Panc1 (cell line): Measurements from ENCODE around the gene MYL9. TPM values are rescaled to one million over a fixed set of nuclear protein-coding genes. Genes with fewer than 3 reads are reported as not detected.

Experiments
- ATAC-seq: fragments of 200-7000 bp; cut with Tn5 transposase; 2 replicates; pipeline ENCODE4 v1.9.1; 2020; ENCODE audit warnings: mild to moderate bottlenecking, moderate library complexity
- BruUV-seq: library from RNA; stranded (reverse); fragments of 400-500 nt; replicated peaks from 2 replicates; lab custom pipeline; 2021; lab: Mats Ljungman, UMichigan
- CTCF ChIA-PET: fragments of 300-600 bp; sonication (Branson Sonifier 250); formaldehyde crosslinking; loops from one replicate; lab custom pipeline; 2022; ENCODE audit warnings: antibody characterized with exemption; lab: Charles Lee
- POLR2A ChIA-PET: fragments of 300-600 bp; sonication (Branson Sonifier 250); formaldehyde crosslinking; loops from one replicate; lab custom pipeline; 2022; ENCODE audit warnings: antibody characterized with exemption; lab: Charles Lee
- DNase-seq: peaks from one replicate; pipeline ENCODE4 v3.0.0-alpha.2; 2010; ENCODE audit warnings: low read depth, low spot score
- H3K27ac ChIP-seq: 2 replicates; pipeline ENCODE4 v1.5.1; 2011; ENCODE audit warnings: mild to moderate bottlenecking, low read length, inconsistent platforms
- H3K27me3 ChIP-seq: fragments of 200-500 bp; sonication (Bioruptor generic); 2 replicates; pipeline ENCODE4 v1.6.0; 2014; ENCODE audit warnings: low read length, inconsistent platforms; ENCODE audit not compliant: control insufficient read depth, insufficient read depth
- H3K36me3 ChIP-seq: fragments of 200-500 bp; sonication (Bioruptor generic); 2 replicates; pipeline ENCODE4 v1.5.1; 2014; ENCODE audit warnings: inconsistent platforms, mild to moderate bottlenecking, low read length, moderate library complexity; ENCODE audit not compliant: control insufficient read depth, insufficient read depth
- H3K4me1 ChIP-seq: 2 replicates; pipeline ENCODE4 v1.5.1; 2011; ENCODE audit warnings: inconsistent platforms, mild to moderate bottlenecking, low read length, moderate library complexity; ENCODE audit not compliant: control insufficient read depth, insufficient read depth
- H3K4me3 ChIP-seq, 2 experiments: 2 replicates each; pipeline ENCODE4 v1.5.1; 2011 to 2012; ENCODE audit warnings: low read depth in 2 of 2, low read length in 2 of 2, mild to moderate bottlenecking in 2 of 2, inconsistent platforms in 1 of 2, moderate library complexity in 1 of 2
- H3K9me3 ChIP-seq: fragments of 200-500 bp; sonication (Bioruptor generic); 2 replicates; pipeline ENCODE4 v1.5.1; 2014; ENCODE audit warnings: low read depth, mild to moderate bottlenecking, inconsistent platforms, low read length, moderate library complexity; ENCODE audit not compliant: control insufficient read depth, insufficient read depth
- CTCF ChIP-seq: fragments of 450-650 bp; IDR thresholded peaks from 2 replicates; pipeline ENCODE4 v1.5.1; 2017; ENCODE audit warnings: mild to moderate bottlenecking
- POLR2AphosphoS5 ChIP-seq: IDR thresholded peaks from 2 replicates; pipeline ENCODE4 v1.6.1; 2012; ENCODE audit warnings: mild to moderate bottlenecking, low read depth, low read length, moderate library complexity
- SIN3A ChIP-seq: IDR thresholded peaks from 2 replicates; pipeline ENCODE4 v1.6.1; 2012; ENCODE audit warnings: low read depth, mild to moderate bottlenecking, low read length, moderate library complexity, borderline replicate concordance; ENCODE audit not compliant: insufficient read depth
- TCF7L2 ChIP-seq: IDR thresholded peaks from 2 replicates; pipeline ENCODE4 v1.6.1; 2011; ENCODE audit warnings: mild to moderate bottlenecking, low read depth, low read length, inconsistent platforms
- in situ Hi-C: cut with HindIII; loops from 2 replicates; pipeline ENCODE4 v1.10.0; 2016; ENCODE audit warnings: low sequenced_read_pairs, low pct_unique_long_range_greater_than_20kb
- intact Hi-C: fragments of 100-400 bp; cut with micrococcal nuclease; formaldehyde crosslinking; loops from one replicate; pipeline ENCODE4 v1.10.0; 2022; ENCODE audit not compliant: unreplicated experiment
- total RNA-seq: library from RNA; stranded (reverse); gene quantifications from one replicate; pipeline ENCODE4 v1.2.1, GENCODE V29; 2021; ENCODE audit not compliant: unreplicated experiment
- TF ChIP-seq, protein P1 (sequence below), 2 experiments: IDR thresholded peaks; 2 replicates each; pipeline ENCODE4 v1.6.1; 2011 to 2012; ENCODE audit warnings: low read depth in 2 of 2, control low read depth in 1 of 2, low read length in 1 of 2, mild to moderate bottlenecking in 1 of 2, moderate library complexity in 1 of 2; ENCODE audit not compliant: insufficient read depth in 1 of 2

Gene MYL9
- total RNA-seq, 1 experiment from 2014 or later, result 107 TPM

DNA sequence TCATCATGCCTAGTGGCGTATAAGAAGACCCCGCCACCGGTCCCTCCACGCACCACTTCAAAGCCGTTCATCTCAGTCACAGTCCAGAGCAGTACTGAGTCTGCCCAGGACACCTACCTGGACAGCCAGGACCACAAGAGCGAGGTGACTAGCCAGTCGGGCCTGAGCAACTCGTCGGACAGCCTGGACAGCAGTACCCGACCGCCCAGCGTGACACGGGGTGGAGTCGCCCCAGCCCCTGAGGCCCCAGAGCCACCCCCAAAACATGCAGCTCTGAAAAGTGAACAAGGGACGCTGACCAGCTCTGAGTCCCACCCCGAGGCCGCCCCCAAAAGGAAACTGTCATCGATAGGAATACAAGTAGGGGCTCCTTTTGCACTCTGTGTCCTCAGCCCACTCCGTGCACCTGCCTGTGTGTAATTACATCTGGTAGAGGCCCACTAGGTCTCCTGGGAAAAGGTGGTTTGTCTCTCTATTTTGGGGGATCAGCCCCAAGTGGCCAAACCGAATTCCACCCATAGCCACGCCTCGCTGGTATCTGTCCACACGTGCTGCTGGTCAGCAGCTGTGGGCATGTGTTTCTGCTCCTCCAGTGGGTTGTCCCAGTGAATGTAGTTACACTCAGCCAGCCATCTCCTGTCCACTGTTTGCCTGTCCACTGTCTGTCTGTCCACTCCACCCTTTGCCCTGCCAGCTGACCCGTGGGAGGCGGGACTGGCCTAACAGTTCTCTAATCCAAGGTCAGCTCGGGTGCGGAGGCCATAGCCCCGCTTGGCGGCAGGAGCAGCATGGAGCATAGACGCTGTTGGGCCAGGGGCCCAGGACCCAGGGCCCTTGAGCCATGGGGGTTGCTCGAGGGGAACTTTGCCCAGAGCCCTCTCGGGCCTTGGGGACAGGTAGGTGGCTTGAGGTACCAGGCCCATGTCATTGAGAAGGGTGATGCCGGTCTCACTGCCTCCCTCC, 44.3 kb upstream of the MYL9 start:
- POLR2A ChIA-PET, result interaction anchor here (1.1 kb wide), 1 partner anchor 10 kb away, joined by 3 read pairs; no protein-coding TSS in a partner anchor
- no peaks in the 10 kb centered on the region for H3K27me3 ChIP-seq
- no peak overlapping the region for H3K4me3 ChIP-seq
- DNase-seq (no peak), ATAC-seq (no peak)
- no peak overlapping the region for H3K27ac ChIP-seq
- intact Hi-C loops (no loop called here), in situ Hi-C loops (no loop called here)
- no peaks in the 10 kb centered on the region for H3K9me3 ChIP-seq
- CTCF ChIA-PET, result interaction anchor here (0.9 kb wide), 1 partner anchor 36 kb away, joined by 3 read pairs; no protein-coding TSS in a partner anchor
- H3K4me1 ChIP-seq, result no peaks in the 10 kb centered on the region
- no peaks in the 10 kb centered on the region; the same call in 1 of the 2 replicates for H3K36me3 ChIP-seq
- TF ChIP-seq SIN3A (no peak), TCF7L2 (no peak), CTCF (no peak), POLR2AphosphoS5 (no peak)
- TF ChIP-seq, protein P1, sequence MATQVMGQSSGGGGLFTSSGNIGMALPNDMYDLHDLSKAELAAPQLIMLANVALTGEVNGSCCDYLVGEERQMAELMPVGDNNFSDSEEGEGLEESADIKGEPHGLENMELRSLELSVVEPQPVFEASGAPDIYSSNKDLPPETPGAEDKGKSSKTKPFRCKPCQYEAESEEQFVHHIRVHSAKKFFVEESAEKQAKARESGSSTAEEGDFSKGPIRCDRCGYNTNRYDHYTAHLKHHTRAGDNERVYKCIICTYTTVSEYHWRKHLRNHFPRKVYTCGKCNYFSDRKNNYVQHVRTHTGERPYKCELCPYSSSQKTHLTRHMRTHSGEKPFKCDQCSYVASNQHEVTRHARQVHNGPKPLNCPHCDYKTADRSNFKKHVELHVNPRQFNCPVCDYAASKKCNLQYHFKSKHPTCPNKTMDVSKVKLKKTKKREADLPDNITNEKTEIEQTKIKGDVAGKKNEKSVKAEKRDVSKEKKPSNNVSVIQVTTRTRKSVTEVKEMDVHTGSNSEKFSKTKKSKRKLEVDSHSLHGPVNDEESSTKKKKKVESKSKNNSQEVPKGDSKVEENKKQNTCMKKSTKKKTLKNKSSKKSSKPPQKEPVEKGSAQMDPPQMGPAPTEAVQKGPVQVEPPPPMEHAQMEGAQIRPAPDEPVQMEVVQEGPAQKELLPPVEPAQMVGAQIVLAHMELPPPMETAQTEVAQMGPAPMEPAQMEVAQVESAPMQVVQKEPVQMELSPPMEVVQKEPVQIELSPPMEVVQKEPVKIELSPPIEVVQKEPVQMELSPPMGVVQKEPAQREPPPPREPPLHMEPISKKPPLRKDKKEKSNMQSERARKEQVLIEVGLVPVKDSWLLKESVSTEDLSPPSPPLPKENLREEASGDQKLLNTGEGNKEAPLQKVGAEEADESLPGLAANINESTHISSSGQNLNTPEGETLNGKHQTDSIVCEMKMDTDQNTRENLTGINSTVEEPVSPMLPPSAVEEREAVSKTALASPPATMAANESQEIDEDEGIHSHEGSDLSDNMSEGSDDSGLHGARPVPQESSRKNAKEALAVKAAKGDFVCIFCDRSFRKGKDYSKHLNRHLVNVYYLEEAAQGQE (IDR thresholded peaks at IDR 0.05; ENCODE audit: insufficient read depth in 1 of 2, low read depth in 2 of 2, low read length in 1 of 2), result no peak
- BruUV-seq, result no TSS peak

DNA sequence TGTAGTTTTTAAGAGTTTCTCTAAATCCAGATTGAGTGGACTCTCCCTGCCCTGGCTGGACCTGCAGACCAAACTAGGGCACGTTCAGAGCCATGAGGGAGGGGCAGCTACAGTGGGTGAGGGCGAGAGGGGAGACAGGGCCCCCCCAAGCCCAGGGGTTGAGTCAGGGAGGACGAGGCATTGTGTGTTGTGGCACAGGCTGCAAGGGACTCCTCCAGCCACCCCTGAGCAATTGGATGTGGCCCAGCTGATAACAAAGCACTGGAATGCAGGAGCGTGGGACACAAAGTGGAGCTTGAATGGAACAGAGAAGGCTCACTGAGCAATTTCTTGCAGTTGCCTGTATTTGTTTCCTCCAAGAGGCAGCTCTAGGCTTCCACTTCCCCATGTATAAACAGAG, 43.5 kb upstream of the MYL9 start:
- ATAC-seq, result no peak
- DNase-seq, result no peak
- ChIA-PET POLR2A (interaction anchor here (1.1 kb wide), 1 partner anchor 11 kb away, joined by 3 read pairs; no protein-coding TSS in a partner anchor), CTCF (interaction anchor here (0.9 kb wide), 1 partner anchor 37 kb away, joined by 3 read pairs; no protein-coding TSS in a partner anchor)
- Histone ChIP-seq H3K36me3 (no peaks in the 10 kb centered on the region; the same call in 1 of the 2 replicates), H3K4me3 (no peak overlapping the region), H3K4me1 (no peaks in the 10 kb centered on the region), H3K27ac (no peak overlapping the region), H3K9me3 (no peaks in the 10 kb centered on the region), H3K27me3 (no peaks in the 10 kb centered on the region)
- no peak for TF ChIP-seq TCF7L2
- no peak for TF ChIP-seq CTCF
- TF ChIP-seq, protein P1 (IDR thresholded peaks at IDR 0.05; ENCODE audit: insufficient read depth in 1 of 2, low read depth in 2 of 2, low read length in 1 of 2), result no peak
- TF ChIP-seq POLR2AphosphoS5, result no peak
- TF ChIP-seq SIN3A, result no peak
- BruUV-seq, result no TSS peak
- in situ Hi-C loops (no loop called here), intact Hi-C loops (no loop called here)
